Lower leg skin (tissue), 4 donors: ENCODE results near the gene CASKIN2. TPM values are rescaled to one million over a fixed set of nuclear protein-coding genes. Genes with fewer than 3 reads are reported as not detected.

Experiments
- DNase-seq, 2 donors: peaks; one replicate each; pipeline ENCODE4 v3.0.0-alpha.2; 2019; ENCODE audit warnings: low spot score in 2 of 2
- H3K4me3 ChIP-seq: fragments of 200-600 bp; sonication (generic); 2 replicates; pipeline ENCODE4 v1.5.1; 2017; ENCODE audit warnings: mild to moderate bottlenecking, low read depth; ENCODE audit not compliant: poor library complexity, severe bottlenecking
- POLR2A ChIP-seq, 2 donors: fragments of 450-650 bp; IDR thresholded peaks; one replicate each; pipeline ENCODE4 v1.6.1; 2016 to 2017; ENCODE audit warnings: antibody characterized with exemption in 2 of 2, mild to moderate bottlenecking in 1 of 2, moderate library complexity in 1 of 2
- WGBS, 2 donors: methylation state at CpG; one replicate each; pipeline ENCODE4 v1.1.5; 2018; 5-methylcytosine and 5-hydroxymethylcytosine counted together
- intact Hi-C: fragments of 100-400 bp; cut with DNase I; formaldehyde crosslinking; loops from one replicate; pipeline ENCODE4 v1.15.0; 2023; ENCODE audit warnings: low total_unique reads
- total RNA-seq, 4 donors: library from RNA; depleted of rRNA; stranded (reverse); fragments of >200 nt; gene quantifications; one replicate each; pipeline ENCODE4 v1.1.0, GENCODE V29; 2016
- TF ChIP-seq, protein P1 (sequence below), 3 donors: fragments of 450-650 bp; IDR thresholded peaks; one replicate each; pipeline ENCODE4 v1.5.1; 2016; ENCODE audit warnings: antibody characterized with exemption in 3 of 3, mild to moderate bottlenecking in 3 of 3, moderate library complexity in 2 of 3

CASKIN2 gene
- total RNA-seq, 4 donors from 2014 or later: 11.7 to 23.2 (median 17.8) TPM

DNA sequence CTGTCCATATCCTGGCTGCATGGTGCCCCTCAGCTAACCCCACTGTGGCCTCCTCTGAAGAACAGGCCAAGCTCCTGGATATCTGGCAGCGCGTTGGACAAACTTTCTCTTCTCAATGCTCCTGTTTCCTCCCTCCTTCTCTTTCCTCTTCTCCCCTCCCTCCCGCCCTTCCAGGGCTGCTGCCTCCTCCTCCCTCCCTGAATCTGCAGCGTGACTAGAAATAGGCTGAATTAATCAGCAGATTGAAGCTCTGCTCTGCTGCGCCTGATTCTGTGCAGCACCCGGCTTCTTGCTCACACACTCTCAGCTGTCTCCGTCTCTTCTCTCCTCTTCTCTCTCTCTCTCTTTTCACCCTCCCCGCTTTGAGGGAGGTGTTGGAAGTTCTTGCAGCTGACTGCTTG is 39.1 kb downstream of the CASKIN2 start:
- H3K4me3 ChIP-seq: no peak overlapping the region
- TF ChIP-seq POLR2A (IDR thresholded peaks at IDR 0.05): no peak
- TF ChIP-seq, protein P1, sequence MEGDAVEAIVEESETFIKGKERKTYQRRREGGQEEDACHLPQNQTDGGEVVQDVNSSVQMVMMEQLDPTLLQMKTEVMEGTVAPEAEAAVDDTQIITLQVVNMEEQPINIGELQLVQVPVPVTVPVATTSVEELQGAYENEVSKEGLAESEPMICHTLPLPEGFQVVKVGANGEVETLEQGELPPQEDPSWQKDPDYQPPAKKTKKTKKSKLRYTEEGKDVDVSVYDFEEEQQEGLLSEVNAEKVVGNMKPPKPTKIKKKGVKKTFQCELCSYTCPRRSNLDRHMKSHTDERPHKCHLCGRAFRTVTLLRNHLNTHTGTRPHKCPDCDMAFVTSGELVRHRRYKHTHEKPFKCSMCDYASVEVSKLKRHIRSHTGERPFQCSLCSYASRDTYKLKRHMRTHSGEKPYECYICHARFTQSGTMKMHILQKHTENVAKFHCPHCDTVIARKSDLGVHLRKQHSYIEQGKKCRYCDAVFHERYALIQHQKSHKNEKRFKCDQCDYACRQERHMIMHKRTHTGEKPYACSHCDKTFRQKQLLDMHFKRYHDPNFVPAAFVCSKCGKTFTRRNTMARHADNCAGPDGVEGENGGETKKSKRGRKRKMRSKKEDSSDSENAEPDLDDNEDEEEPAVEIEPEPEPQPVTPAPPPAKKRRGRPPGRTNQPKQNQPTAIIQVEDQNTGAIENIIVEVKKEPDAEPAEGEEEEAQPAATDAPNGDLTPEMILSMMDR (IDR thresholded peaks at IDR 0.05): no peak

DNA sequence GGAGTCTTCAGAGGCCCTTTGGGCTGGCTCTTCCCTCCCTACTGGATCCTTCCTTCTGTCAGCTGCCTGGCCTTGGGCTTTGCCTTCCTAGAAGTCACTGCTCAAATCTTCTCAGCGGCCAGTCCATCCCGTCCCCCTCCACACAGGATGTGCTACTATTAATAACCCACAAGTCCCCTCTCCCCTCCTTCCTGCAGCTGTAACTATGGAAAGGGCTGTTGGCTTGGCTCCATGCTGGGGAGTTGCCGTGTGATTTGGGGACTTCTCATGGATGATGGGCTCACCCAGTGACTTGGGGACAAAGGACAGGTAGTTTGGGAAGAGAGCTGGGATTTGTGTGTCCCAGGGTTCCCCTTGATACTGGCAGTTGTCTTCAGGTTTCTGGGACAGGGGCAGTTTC is 39.5 kb downstream of the CASKIN2 start:
- 32 to 45% methylated on average over 3 of the region's 3 CpGs for WGBS, 2 donors
- H3K4me3 ChIP-seq: no peak overlapping the region
- no peak for TF ChIP-seq POLR2A (IDR thresholded peaks at IDR 0.05)
- TF ChIP-seq, protein P1 (IDR thresholded peaks at IDR 0.05): no peak
- no peak for DNase-seq
- intact Hi-C loops: no loop called here

More for the DNA sequence above, 39.1 kb downstream of the CASKIN2 start:
- 56 to 65% methylated on average over 8 of the region's 8 CpGs for WGBS, 2 donors
- intact Hi-C loops: no loop called here
- no peak for DNase-seq

DNA sequence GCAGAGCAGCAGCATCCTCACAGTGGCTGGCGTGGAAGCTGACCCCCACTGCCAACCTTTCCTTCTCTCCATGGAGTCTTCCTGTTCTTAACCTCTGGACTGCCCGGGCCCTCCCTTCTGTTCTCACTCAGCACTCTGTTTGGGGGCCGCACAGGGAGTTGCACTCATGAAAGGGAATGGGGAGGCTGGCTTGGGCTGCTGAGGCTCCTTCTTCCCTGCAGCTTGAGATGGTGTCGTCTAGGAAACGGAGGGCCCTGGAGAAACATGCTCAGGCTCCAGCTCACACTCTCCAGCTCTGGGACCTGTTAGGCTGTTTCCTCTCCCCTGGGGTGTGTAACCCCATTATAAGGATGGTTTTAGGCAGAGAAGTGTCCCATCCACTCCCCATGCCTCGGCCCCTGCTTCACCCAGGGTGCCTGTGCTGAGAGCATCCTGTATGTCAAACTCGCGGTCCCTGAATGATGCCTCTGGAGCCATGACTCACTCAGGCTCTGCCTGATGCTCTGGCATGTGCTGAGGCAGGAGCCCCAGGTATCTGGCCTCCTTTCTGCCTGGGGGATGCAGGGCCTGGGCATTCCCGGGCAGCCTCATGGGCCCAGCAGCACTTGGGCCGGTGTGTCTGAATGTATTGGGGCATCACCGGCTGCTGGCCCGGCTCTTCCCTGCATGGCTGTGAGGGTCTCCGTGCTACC is 40.0 kb downstream of the CASKIN2 start:
- whole genome bisulfite sequencing, 2 donors: 69 to 83% methylated on average over 12 to 13 of the region's 13 CpGs
- no peak overlapping the region for H3K4me3 ChIP-seq
- TF ChIP-seq POLR2A (IDR thresholded peaks at IDR 0.05): no peak
- TF ChIP-seq, protein P1 (IDR thresholded peaks at IDR 0.05): no peak
- DNase-seq: no peak
- intact Hi-C loops: no loop called here

DNA sequence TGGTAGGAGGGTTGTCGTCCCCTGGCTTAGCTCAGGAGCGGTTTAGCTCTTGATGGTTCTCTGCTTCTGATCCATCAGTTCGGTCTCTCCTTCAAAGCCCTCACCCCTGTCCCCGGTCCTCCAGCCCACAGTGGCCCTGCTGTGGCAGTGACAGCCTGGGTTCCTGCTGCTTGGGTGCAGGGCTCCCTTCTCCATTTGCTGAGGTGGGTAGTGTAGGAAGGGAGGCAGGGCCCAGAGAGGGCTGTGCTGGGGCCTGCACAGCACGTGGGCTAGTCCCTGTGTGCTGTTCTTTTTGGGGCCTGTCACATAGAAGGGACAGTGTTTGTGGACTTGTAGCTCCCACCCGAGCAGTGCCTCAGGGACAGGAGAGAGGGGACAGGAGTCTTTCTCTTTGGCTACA is 40.6 kb downstream of the CASKIN2 start:
- intact Hi-C loops: no loop called here
- WGBS, 2 donors: 82 to 84% methylated on average over 6 of the region's 6 CpGs
- TF ChIP-seq POLR2A (IDR thresholded peaks at IDR 0.05): no peak
- TF ChIP-seq, protein P1 (IDR thresholded peaks at IDR 0.05): no peak

DNA sequence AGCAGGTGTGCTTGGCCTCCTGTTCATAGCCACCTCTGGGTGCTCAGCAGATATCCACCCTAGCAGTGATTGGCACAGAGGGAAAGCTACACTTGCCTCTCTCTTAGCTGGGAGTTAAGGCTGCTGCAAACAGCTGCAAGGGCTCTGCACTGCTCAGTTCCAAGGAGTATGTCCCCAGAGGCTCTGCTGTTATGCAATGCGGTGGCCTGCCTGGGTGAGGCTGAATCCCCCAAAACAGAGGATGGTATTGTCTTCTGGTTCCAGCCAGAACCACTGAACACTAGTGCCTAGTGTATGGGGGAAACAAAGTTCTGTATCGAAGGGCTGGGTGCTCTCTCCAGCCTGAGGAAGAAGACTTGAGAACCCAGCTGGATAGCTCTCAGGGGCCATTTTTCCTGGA is 42.1 kb downstream of the CASKIN2 start:
- WGBS, 2 donors: 70 to 86% methylated on average over 2 of the region's 2 CpGs
- no peak for DNase-seq
- TF ChIP-seq, protein P1 (IDR thresholded peaks at IDR 0.05): no peak
- TF ChIP-seq POLR2A (IDR thresholded peaks at IDR 0.05): no peak
- intact Hi-C loops: no loop called here
- H3K4me3 ChIP-seq: no peak overlapping the region

More for the DNA sequence above, 40.6 kb downstream of the CASKIN2 start:
- no peak overlapping the region for H3K4me3 ChIP-seq
- DNase-seq: no peak

DNA sequence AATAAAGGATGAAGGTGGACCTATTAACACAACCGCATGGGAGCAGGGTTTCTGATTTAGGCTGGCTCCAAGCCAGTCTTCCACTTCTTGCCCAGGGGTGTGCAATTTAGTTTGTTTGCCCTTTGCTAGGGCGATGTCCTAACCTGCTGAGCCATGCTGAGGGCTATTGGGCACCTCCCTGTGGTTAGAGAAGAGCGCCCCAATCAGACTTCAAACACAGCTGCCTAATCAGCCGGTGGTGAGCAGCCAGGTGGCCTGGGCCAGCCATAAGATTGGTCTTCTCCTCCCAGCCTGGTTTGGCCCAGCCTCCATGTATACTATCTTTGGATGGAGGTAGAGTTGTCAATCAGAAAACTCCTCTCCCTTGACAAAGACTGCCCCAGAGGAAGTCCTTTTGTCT is 43.2 kb downstream of the CASKIN2 start:
- H3K4me3 ChIP-seq: no peak overlapping the region
- no peak for DNase-seq
- intact Hi-C loops: no loop called here
- WGBS, 2 donors: 46 to 55% methylated on average over 4 of the region's 4 CpGs
- no peak for TF ChIP-seq POLR2A (IDR thresholded peaks at IDR 0.05)
- TF ChIP-seq, protein P1 (IDR thresholded peaks at IDR 0.05): no peak
